ENCODE data around the gene ANXA5. TPM values are rescaled to one million over a fixed set of nuclear protein-coding genes. Genes with fewer than 3 reads are reported as not detected.

The ANXA5 gene
- total RNA-seq, 1 experiment from 2014 or later, result 230 TPM

DNA sequence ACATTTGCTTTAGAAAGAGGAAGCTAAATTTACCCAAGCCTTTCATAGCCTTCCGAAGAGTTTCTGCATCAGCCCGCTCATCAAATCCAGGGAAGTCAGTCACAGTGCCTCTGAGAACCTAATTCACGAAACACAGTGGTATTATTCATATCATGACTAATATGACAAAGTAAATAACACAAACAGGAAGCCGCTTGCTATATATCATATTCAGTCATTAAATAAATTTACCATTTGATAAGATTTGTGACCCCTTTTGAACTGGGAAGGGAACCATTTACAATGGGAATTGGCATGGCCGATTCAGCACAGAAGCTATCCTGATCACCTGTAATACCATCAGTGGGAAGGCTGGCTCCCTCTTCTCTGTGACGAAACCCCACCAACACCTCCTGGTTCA, 10.5 kb downstream of the ANXA5 start:
- CTCF ChIA-PET, result no interaction called here
- no peaks in the 10 kb centered on the region for H3K9me3 ChIP-seq (ENCODE audit: insufficient read depth, low read depth)
- peaks cover 44% of the 10 kb centered on the region for H3F3A ChIP-seq (ENCODE audit: insufficient read depth, low read depth)
- no TSS peak for BruUV-seq (replicated peaks)
- H3K4me3 ChIP-seq, result peak overlapping the region; percentile 8; the same call in 1 of the 2 replicates
- DNase-seq, result peak in 1 of 2 experiments; percentile 85
- POLR2A ChIA-PET (ENCODE audit: unreplicated experiment), result no interaction called here
- peaks cover 61% of the 10 kb centered on the region for H3K4me1 ChIP-seq (replicated peaks; ENCODE audit: insufficient read depth)
- no peaks in the 10 kb centered on the region for H4K20me1 ChIP-seq (ENCODE audit: insufficient read depth)
- H3K4me2 ChIP-seq, result peak overlapping the region; percentile 52
- no peaks in the 10 kb centered on the region for H3K27me3 ChIP-seq (ENCODE audit: insufficient read depth, low read depth)
- H3K27ac ChIP-seq, result peak overlapping the region; percentile 70
- intact Hi-C loops (cut with micrococcal nuclease; ENCODE audit: unreplicated experiment), result no loop called here
- H3K79me2 ChIP-seq (ENCODE audit: low read depth), result peaks cover 56% of the 10 kb centered on the region
- no peak for TF ChIP-seq CTCF (conservative IDR thresholded peaks at IDR 0.05)
- TF ChIP-seq EZH2 (IDR thresholded peaks at IDR 0.05; ENCODE audit: low read depth), result no peak
- H2AFZ ChIP-seq, result no peak overlapping the region
- H3K9me2 ChIP-seq (ENCODE audit: insufficient read depth), result no peaks in the 10 kb centered on the region
- peaks cover 56% of the 10 kb centered on the region for H3K36me3 ChIP-seq (ENCODE audit: low read depth)

GRCh38 chr4:121685257-121685656, 11.5 kb downstream of the ANXA5 start:
- Histone ChIP-seq H4K20me1 (ENCODE audit: insufficient read depth) (no peaks in the 10 kb centered on the region; the same call in 1 of the 2 replicates), H3K79me2 (ENCODE audit: low read depth) (peaks cover 54% of the 10 kb centered on the region), H3K4me3 (no peak overlapping the region), H3F3A (ENCODE audit: insufficient read depth, low read depth) (peaks cover 37% of the 10 kb centered on the region), H3K27ac (peak overlapping the region; percentile 70; the same call in 1 of the 2 replicates), H3K9me2 (ENCODE audit: insufficient read depth) (no peaks in the 10 kb centered on the region), H3K9me3 (ENCODE audit: insufficient read depth, low read depth) (no peaks in the 10 kb centered on the region), H3K27me3 (ENCODE audit: insufficient read depth, low read depth) (no peaks in the 10 kb centered on the region), H2AFZ (no peak overlapping the region), H3K36me3 (ENCODE audit: low read depth) (peaks cover 64% of the 10 kb centered on the region), H3K4me2 (0 out of 2 replicates have a peak overlapping the region, but pooled peaks have one; percentile 0), H3K4me1 (replicated peaks; ENCODE audit: insufficient read depth) (peaks cover 52% of the 10 kb centered on the region)
- ChIA-PET CTCF (interaction anchor here (0.6 kb wide), 1 partner anchor 893 kb away, joined by 3 read pairs; no protein-coding TSS in a partner anchor), POLR2A (ENCODE audit: unreplicated experiment) (no interaction called here)
- TF ChIP-seq EZH2 (IDR thresholded peaks at IDR 0.05; ENCODE audit: low read depth) (no peak), CTCF (conservative IDR thresholded peaks at IDR 0.05) (no peak)
- DNase-seq, result no peak
- intact Hi-C loops (cut with micrococcal nuclease; ENCODE audit: unreplicated experiment), result no loop called here
- BruUV-seq (replicated peaks), result no TSS peak

DNA sequence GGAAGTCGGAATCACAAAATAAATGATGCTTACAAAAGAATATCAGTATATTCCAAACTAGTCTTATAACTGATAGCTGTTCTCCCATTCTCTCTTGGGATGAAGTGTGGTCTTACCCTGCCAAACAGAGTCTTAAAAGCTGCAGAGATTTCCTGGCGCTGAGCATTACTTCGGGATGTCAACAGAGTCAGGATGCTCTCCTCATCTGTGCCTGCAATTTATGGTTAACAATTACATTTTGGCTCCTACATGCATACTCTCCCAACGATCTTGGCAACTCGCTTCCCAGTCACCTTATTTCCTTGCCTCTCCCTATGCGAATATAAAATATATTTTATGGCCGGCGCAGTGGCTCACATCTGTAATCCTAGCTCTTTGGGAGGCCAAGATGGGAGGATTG, 12.2 kb downstream of the ANXA5 start:
- H3K27ac ChIP-seq, result no peak overlapping the region
- CTCF ChIA-PET, result no interaction called here
- peaks cover 45% of the 10 kb centered on the region for H3K4me1 ChIP-seq (replicated peaks; ENCODE audit: insufficient read depth)
- no peaks in the 10 kb centered on the region for H3K9me2 ChIP-seq (ENCODE audit: insufficient read depth)
- H3K9me3 ChIP-seq (ENCODE audit: insufficient read depth, low read depth), result no peaks in the 10 kb centered on the region
- H3K4me3 ChIP-seq, result no peak overlapping the region
- intact Hi-C loops (cut with micrococcal nuclease; ENCODE audit: unreplicated experiment), result no loop called here
- H3F3A ChIP-seq (ENCODE audit: insufficient read depth, low read depth), result peaks cover 30% of the 10 kb centered on the region
- peaks cover 47% of the 10 kb centered on the region for H3K79me2 ChIP-seq (ENCODE audit: low read depth)
- DNase-seq, result no peak
- H4K20me1 ChIP-seq (ENCODE audit: insufficient read depth), result no peaks in the 10 kb centered on the region; the same call in 1 of the 2 replicates
- POLR2A ChIA-PET (ENCODE audit: unreplicated experiment), result no interaction called here
- H3K4me2 ChIP-seq, result no peak overlapping the region
- no peak overlapping the region for H2AFZ ChIP-seq
- TF ChIP-seq CTCF (conservative IDR thresholded peaks at IDR 0.05) (no peak), EZH2 (IDR thresholded peaks at IDR 0.05; ENCODE audit: low read depth) (no peak)
- BruUV-seq (replicated peaks), result no TSS peak
- H3K27me3 ChIP-seq (ENCODE audit: insufficient read depth, low read depth), result no peaks in the 10 kb centered on the region
- H3K36me3 ChIP-seq (ENCODE audit: low read depth), result peaks cover 70% of the 10 kb centered on the region

Data from PC-9 (cell line).